ENCODE measurements around the gene ZNF674.
"Not testable (repeated sequence)": the region's sequence is repeated elsewhere in the genome, so short reads cannot be mapped to it uniquely, and the experiment has no call there.

Gene ZNF674

GRCh38 chrX:46463682-46464081 lies 81.5 kb downstream of the ZNF674 start:
- no peak for DNase-seq (ENCODE audit: low read depth)

- no peak for DNase-seq (ENCODE audit: low read depth)
Observed at GRCh38 chrX:46461660-46462191, 83.5 kb downstream of the ZNF674 start.

- not testable (repeated sequence) for DNase-seq (ENCODE audit: low read depth)
Observed at GRCh38 chrX:46460801-46461659, 84.2 kb downstream of the ZNF674 start.

GRCh38 chrX:46459603-46460002 lies 85.6 kb downstream of the ZNF674 start:
- DNase-seq (ENCODE audit: low read depth) = no peak

GRCh38 chrX:46456125-46456922 lies 88.9 kb downstream of the ZNF674 start:
- no peak for DNase-seq (ENCODE audit: low read depth)
